Posterior cingulate gyrus (tissue), 11 donors: ENCODE data around the gene CDC73.
A peak's percentile ranks its signal among the peaks of the same experiment; 100 is the strongest.
"Not testable (repeated sequence)": the region's sequence is repeated elsewhere in the genome, so short reads cannot be mapped to it uniquely, and the experiment has no call there.

Source experiments
- DNase-seq, 10 donors: peaks; one replicate each; pipeline versions ENCODE4 v3.0.0 to v3.0.0-alpha.2; 2020 to 2021; ENCODE audit warnings: mixed read lengths in 3 of 10
- intact Hi-C: fragments of 100-400 bp; cut with DNase I; formaldehyde crosslinking; loops from one replicate; pipeline ENCODE4 v1.15.1; 2023

CDC73 gene

GRCh38 chr1:193213998-193214397, 92.2 kb downstream of the CDC73 start:
- intact Hi-C loops = no loop called here
- DNase-seq = no peak

- intact Hi-C loops = no loop called here
- no peak for DNase-seq
These were observed 95.1 kb downstream of the CDC73 start for GRCh38 chr1:193216920-193217319.

GRCh38 chr1:193219391-193219790, 97.6 kb downstream of the CDC73 start:
- intact Hi-C loops = no loop called here
- DNase-seq = no peak

- DNase-seq = no peak
- intact Hi-C loops = no loop called here
These were observed 99.8 kb downstream of the CDC73 start for GRCh38 chr1:193221651-193222050.

- no peak for DNase-seq
- intact Hi-C loops = no loop called here
These were observed 100.3 kb downstream of the CDC73 start for GRCh38 chr1:193222056-193222615.

- no peak for DNase-seq
These were observed 107.3 kb downstream of the CDC73 start for GRCh38 chr1:193229136-193229535.

GRCh38 chr1:193231146-193231545, 109.3 kb downstream of the CDC73 start:
- intact Hi-C loops, DNase-seq: not testable (repeated sequence)

More at GRCh38 chr1:193229136-193229535, 107.3 kb downstream of the CDC73 start:
- intact Hi-C loops = no loop called here

GRCh38 chr1:193234530-193234929, 112.7 kb downstream of the CDC73 start:
- intact Hi-C loops = no loop called here
- no peak for DNase-seq

- DNase-seq = peak in 2 of 10 donors; percentile 52 to 66
- intact Hi-C loops = no loop called here
These were observed 115.6 kb downstream of the CDC73 start for GRCh38 chr1:193237381-193237978.

GRCh38 chr1:193240609-193241008, 118.8 kb downstream of the CDC73 start:
- intact Hi-C loops = no loop called here
- no peak for DNase-seq

GRCh38 chr1:193241132-193241827, 119.4 kb downstream of the CDC73 start:
- peak in 1 of 10 donors; percentile 54 for DNase-seq
- intact Hi-C loops = no loop called here

- intact Hi-C loops = no loop called here
- no peak for DNase-seq
These were observed 120.2 kb downstream of the CDC73 start for GRCh38 chr1:193242000-193242399.

GRCh38 chr1:193249187-193249586, 127.4 kb downstream of the CDC73 start:
- no peak for DNase-seq
- intact Hi-C loops = no loop called here

GRCh38 chr1:193251950-193252349, 130.1 kb downstream of the CDC73 start:
- intact Hi-C loops = no loop called here
- DNase-seq = no peak

GRCh38 chr1:193256019-193256418, 134.2 kb downstream of the CDC73 start:
- intact Hi-C loops = no loop called here

GRCh38 chr1:193259636-193260035, 137.8 kb downstream of the CDC73 start:
- DNase-seq = no peak
- intact Hi-C loops = no loop called here

More at GRCh38 chr1:193256019-193256418, 134.2 kb downstream of the CDC73 start:
- no peak for DNase-seq

- intact Hi-C loops = no loop called here
- DNase-seq = no peak
These were observed 138.4 kb downstream of the CDC73 start for GRCh38 chr1:193260056-193260745.

GRCh38 chr1:193260896-193261295, 139.1 kb downstream of the CDC73 start:
- intact Hi-C loops = no loop called here
- no peak for DNase-seq

- intact Hi-C loops = no loop called here
- no peak for DNase-seq
These were observed 140.8 kb downstream of the CDC73 start for GRCh38 chr1:193262661-193263060.

- no peak for DNase-seq
- intact Hi-C loops = no loop called here
These were observed 142.7 kb downstream of the CDC73 start for GRCh38 chr1:193264313-193265065.

GRCh38 chr1:193265716-193266115, 143.9 kb downstream of the CDC73 start:
- intact Hi-C loops = no loop called here
- no peak for DNase-seq
